Neuronal stem cell (in vitro differentiated cells): ENCODE measurements around the gene PTMA.

Experiments used
- DNase-seq: peaks from one replicate; pipeline ENCODE4 v3.0.0-alpha.2; 2013; ENCODE audit warnings: low spot score
- H2AFZ ChIP-seq: one replicate; pipeline ENCODE4 v1.6.1; 2013; ENCODE audit warnings: mild to moderate bottlenecking, low read length, inconsistent platforms
- H2AK5ac ChIP-seq: 2 replicates; pipeline ENCODE4 v1.6.1; 2013; ENCODE audit warnings: low read depth, mild to moderate bottlenecking, inconsistent platforms, low read length, moderate library complexity, mixed read lengths
- H2BK120ac ChIP-seq: 2 replicates; pipeline ENCODE4 v1.6.1; 2013; ENCODE audit warnings: low read depth, mild to moderate bottlenecking, inconsistent platforms, low read length, moderate library complexity, mixed read lengths
- H2BK12ac ChIP-seq: one replicate; pipeline ENCODE4 v1.6.1; 2013; ENCODE audit warnings: low read length, inconsistent platforms
- H2BK15ac ChIP-seq: 2 replicates; pipeline ENCODE4 v1.6.1; 2013; ENCODE audit warnings: mild to moderate bottlenecking, low read length, inconsistent platforms, mixed read lengths
- H2BK5ac ChIP-seq: one replicate; pipeline ENCODE4 v1.6.1; 2013; ENCODE audit warnings: inconsistent platforms, mild to moderate bottlenecking, low read length, moderate library complexity
- H3K14ac ChIP-seq: one replicate; pipeline ENCODE4 v1.6.1; 2013; ENCODE audit warnings: low read length, inconsistent platforms
- H3K18ac ChIP-seq: 2 replicates; pipeline ENCODE4 v1.6.1; 2013; ENCODE audit warnings: low read length, inconsistent platforms
- H3K23ac ChIP-seq: 2 replicates; pipeline ENCODE4 v1.6.1; 2013; ENCODE audit warnings: low read depth, mild to moderate bottlenecking, mixed read lengths, low read length, inconsistent platforms; ENCODE audit not compliant: poor library complexity
- H3K27ac ChIP-seq: replicated peaks from 3 replicates; pipeline ENCODE4 v1.5.1; 2013; ENCODE audit warnings: low read length, inconsistent platforms
- H3K27me3 ChIP-seq, 3 experiments: 2 replicates each; pipeline ENCODE4 v1.6.1; 2013; ENCODE audit warnings: low read length in 3 of 3, mild to moderate bottlenecking in 2 of 3, inconsistent platforms in 1 of 3, low read depth in 1 of 3, mixed read lengths in 1 of 3, moderate library complexity in 1 of 3; ENCODE audit not compliant: control insufficient read depth in 3 of 3, insufficient read depth in 3 of 3
- H3K36me3 ChIP-seq, 2 donors: replicated peaks in 1 of 2; 2 replicates each; pipeline ENCODE4 v1.6.1; 2013; ENCODE audit warnings: low read length in 2 of 2; ENCODE audit not compliant: control insufficient read depth in 2 of 2, insufficient read depth in 2 of 2
- H3K4ac ChIP-seq: 2 replicates; pipeline ENCODE4 v1.6.1; 2013; ENCODE audit warnings: inconsistent platforms, mild to moderate bottlenecking, low read length, moderate library complexity
- H3K4me1 ChIP-seq, 2 donors: 1 replicate in 1 of 2; 2 replicates in 1 of 2; pipeline ENCODE4 v1.6.1; 2013; ENCODE audit warnings: low read length in 2 of 2, low read depth in 1 of 2; ENCODE audit not compliant: control insufficient read depth in 2 of 2, insufficient read depth in 1 of 2
- H3K4me2 ChIP-seq: one replicate; pipeline ENCODE4 v1.6.1; 2013; ENCODE audit warnings: mild to moderate bottlenecking, low read length, inconsistent platforms; ENCODE audit not compliant: insufficient read depth, poor library complexity, severe bottlenecking
- H3K4me3 ChIP-seq, 2 donors: 2 replicates each; pipeline ENCODE4 v1.5.1; 2013; ENCODE audit warnings: low read length in 2 of 2, mild to moderate bottlenecking in 2 of 2, inconsistent platforms in 1 of 2, moderate library complexity in 1 of 2
- H3K79me1 ChIP-seq: one replicate; pipeline ENCODE4 v1.6.1; 2013; ENCODE audit warnings: low read depth, mild to moderate bottlenecking, inconsistent platforms, low read length, moderate library complexity
- H3K9ac ChIP-seq: one replicate; pipeline ENCODE4 v1.6.1; 2013; ENCODE audit warnings: mild to moderate bottlenecking, low read depth, low read length, inconsistent platforms; ENCODE audit not compliant: poor library complexity
- H3K9me3 ChIP-seq, 2 donors: replicated peaks in 1 of 2; 2 replicates each; pipeline versions ENCODE3 to v1.6.1; 2013; ENCODE audit warnings: low read length in 2 of 2, mild to moderate bottlenecking in 2 of 2, inconsistent platforms in 1 of 2, low read depth in 1 of 2, mixed read lengths in 1 of 2, moderate library complexity in 1 of 2; ENCODE audit not compliant: control insufficient read depth in 2 of 2, insufficient read depth in 1 of 2
- H4K8ac ChIP-seq: one replicate; pipeline ENCODE4 v1.6.1; 2013; ENCODE audit warnings: low read depth, mild to moderate bottlenecking, inconsistent platforms, low read length, moderate library complexity
- H4K91ac ChIP-seq: one replicate; pipeline ENCODE4 v1.6.1; 2013; ENCODE audit warnings: low read length, low read depth, mild to moderate bottlenecking, inconsistent platforms; ENCODE audit not compliant: poor library complexity
- WGBS, 2 donors: extraction: QIAGEN DNeasy Blood & Tissue Kit; methylation state at CpG; one replicate each; pipeline ENCODE4 v1.1.7; 2013; ENCODE audit warnings: missing lambda C conversion rate in 2 of 2, mixed read lengths in 1 of 2; ENCODE audit not compliant: insufficient read length in 2 of 2, insufficient replicate concordance in 1 of 2; ENCODE audit errors: extremely low coverage in 2 of 2; 5-methylcytosine and 5-hydroxymethylcytosine counted together

Gene PTMA

GRCh38 chr2:231714639-231715498 is 6.5 kb downstream of the PTMA start:
- DNase-seq, result peak; percentile 86
- Histone ChIP-seq H2AFZ (no peak overlapping the region), H3K27ac (peak overlapping the region; percentile 75), H3K9ac (peak overlapping the region; percentile 39), H3K9me3 (no peaks in the 10 kb centered on the region), H3K27me3 (no peaks in the 10 kb centered on the region), H3K4me1 (peaks cover 19 to 29% of the 10 kb centered on the region in 2 donors), H3K4me2 (no peak overlapping the region), H3K4ac (no peak overlapping the region), H3K23ac (peak overlapping the region; percentile 96), H2BK15ac (no peak overlapping the region), H2AK5ac (peak overlapping the region; percentile 82), H3K36me3 (peaks cover 26 to 37% of the 10 kb centered on the region in 2 donors), H3K14ac (peak overlapping the region; percentile 73), H2BK120ac (no peak overlapping the region), H3K18ac (peak overlapping the region; percentile 72), H2BK12ac (no peak overlapping the region), H3K79me1 (no peaks in the 10 kb centered on the region), H3K4me3 (no peak overlapping the region), H2BK5ac (peak overlapping the region; percentile 45), H4K8ac (no peak overlapping the region), H4K91ac (no peak overlapping the region)
- no CpG with 5 or more reads among the region's 17 CpGs for WGBS, 2 donors

GRCh38 chr2:231715499-231715837 is 7.1 kb downstream of the PTMA start:
- Histone ChIP-seq H3K79me1 (no peaks in the 10 kb centered on the region), H2AK5ac (peak overlapping the region; percentile 73), H2BK15ac (peak overlapping the region; percentile 79), H2BK12ac (peak overlapping the region; percentile 14), H3K4ac (peak overlapping the region; percentile 69), H3K9ac (peak overlapping the region; percentile 50), H3K27ac (no peak overlapping the region), H3K23ac (peak overlapping the region; percentile 83), H3K27me3 (no peaks in the 10 kb centered on the region), H4K91ac (peak overlapping the region; percentile 97), H3K18ac (no peak overlapping the region), H3K14ac (no peak overlapping the region), H2BK120ac (no peak overlapping the region), H3K9me3 (no peaks in the 10 kb centered on the region), H3K4me2 (no peak overlapping the region), H3K36me3 (peaks cover 26 to 34% of the 10 kb centered on the region in 2 donors), H2BK5ac (peak overlapping the region; percentile 25), H2AFZ (no peak overlapping the region), H3K4me1 (peaks cover 19 to 29% of the 10 kb centered on the region in 2 donors), H4K8ac (no peak overlapping the region), H3K4me3 (no peak overlapping the region)
- no peak for DNase-seq
- whole genome bisulfite sequencing, 2 donors, result no CpG with 5 or more reads among the region's 5 CpGs

- Histone ChIP-seq H2AFZ (no peak overlapping the region), H3K4me1 (peaks cover 17 to 28% of the 10 kb centered on the region in 2 donors), H3K79me1 (no peaks in the 10 kb centered on the region), H3K18ac (peak overlapping the region; percentile 3), H3K9ac (peak overlapping the region; percentile 78), H3K9me3 (no peaks in the 10 kb centered on the region), H3K4ac (no peak overlapping the region), H3K4me2 (no peak overlapping the region), H3K4me3 (no peak overlapping the region), H2BK5ac (peak overlapping the region; percentile 25), H4K91ac (peak overlapping the region; percentile 97), H2BK120ac (peak overlapping the region; percentile 4), H2BK12ac (peak overlapping the region; percentile 87), H3K23ac (peak overlapping the region; percentile 83), H3K14ac (no peak overlapping the region), H3K27me3 (no peaks in the 10 kb centered on the region), H3K36me3 (peaks cover 25 to 27% of the 10 kb centered on the region in 2 donors), H3K27ac (no peak overlapping the region), H4K8ac (no peak overlapping the region), H2AK5ac (peak overlapping the region; percentile 73), H2BK15ac (peak overlapping the region; percentile 79)
- WGBS, 2 donors, result no CpG with 5 or more reads among the region's 8 CpGs
- DNase-seq, result no peak
Observed at GRCh38 chr2:231715988-231716616, 7.8 kb downstream of the PTMA start.

GRCh38 chr2:231716666-231717280 is 8.4 kb downstream of the PTMA start:
- H3K4me2 ChIP-seq, result no peak overlapping the region
- WGBS, 2 donors, result no CpG with 5 or more reads among the region's 11 CpGs
- H3K79me1 ChIP-seq, result peaks cover 2% of the 10 kb centered on the region
- no peak overlapping the region for H2BK5ac ChIP-seq
- no peak overlapping the region for H4K91ac ChIP-seq
- no peaks in the 10 kb centered on the region for H3K9me3 ChIP-seq
- H2AK5ac ChIP-seq, result peak overlapping the region; percentile 66
- no peak overlapping the region for H4K8ac ChIP-seq
- no peak for DNase-seq
- no peaks in the 10 kb centered on the region for H3K27me3 ChIP-seq
- no peak overlapping the region for H3K4me3 ChIP-seq
- peak overlapping the region; percentile 87 for H2BK12ac ChIP-seq
- H3K27ac ChIP-seq, result no peak overlapping the region
- H3K9ac ChIP-seq, result peak overlapping the region; percentile 78
- no peak overlapping the region for H3K14ac ChIP-seq
- no peak overlapping the region for H3K23ac ChIP-seq
- peaks cover 18 to 21% of the 10 kb centered on the region in 2 donors for H3K36me3 ChIP-seq
- peak overlapping the region; percentile 3 for H3K18ac ChIP-seq
- no peak overlapping the region for H3K4ac ChIP-seq
- no peak overlapping the region for H2BK15ac ChIP-seq
- H2BK120ac ChIP-seq, result peak overlapping the region; percentile 4
- H2AFZ ChIP-seq, result no peak overlapping the region
- peaks cover 11 to 27% of the 10 kb centered on the region in 2 donors for H3K4me1 ChIP-seq
